Left lung (tissue), 10 donors: ENCODE measurements around the gene CLIP4. TPM values are rescaled to one million over a fixed set of nuclear protein-coding genes. Genes with fewer than 3 reads are reported as not detected.

Experiments used
- ATAC-seq: fragments of 200-7000 bp; cut with Tn5 transposase; one replicate; pipeline ENCODE4 v1.9.1; 2020; ENCODE audit warnings: moderate library complexity
- DNase-seq, 4 donors: peaks; one replicate each; pipeline ENCODE4 v3.0.0-alpha.2; 2013 to 2020
- H3K27ac ChIP-seq, 2 donors: fragments of 200-600 bp; sonication (generic) in 1 of 2; one replicate each; pipeline versions ENCODE4 v1.5.0 to v1.8.0; 2020 to 2021
- H3K27me3 ChIP-seq, 2 donors: fragments of 200-600 bp; sonication (generic) in 1 of 2; one replicate each; pipeline versions ENCODE4 v1.5.0 to v1.8.0; 2020 to 2021
- H3K36me3 ChIP-seq, 2 donors: fragments of 200-600 bp; sonication (generic) in 1 of 2; one replicate each; pipeline versions ENCODE4 v1.5.0 to v1.8.0; 2020 to 2021
- H3K4me1 ChIP-seq, 2 donors: fragments of 200-600 bp; one replicate each; pipeline ENCODE4 v1.8.0; 2021
- H3K4me3 ChIP-seq, 2 donors: fragments of 200-600 bp; sonication (generic) in 1 of 2; one replicate each; pipeline versions ENCODE4 v1.5.0 to v1.8.0; 2020 to 2021; ENCODE audit warnings: mild to moderate bottlenecking in 1 of 2
- H3K9me3 ChIP-seq, 2 donors: fragments of 200-600 bp; sonication (generic) in 1 of 2; one replicate each; pipeline versions ENCODE4 v1.5.0 to v1.8.0; 2020 to 2021
- intact Hi-C, 2 donors: fragments of 100-400 bp; cut with DNase I; formaldehyde crosslinking; loops; one replicate each; pipeline versions ENCODE4 v1.11.2 to v1.14.2; 2022
- polyA plus RNA-seq, 6 donors: library from polyadenylated mRNA; unstranded; fragments of 120-200 nt; gene quantifications; one replicate each; pipeline ENCODE4 v1.2.1, GENCODE V29; 2013; ENCODE audit not compliant: insufficient read length in 6 of 6
- total RNA-seq, 2 donors: library from RNA; stranded (reverse); fragmentation: NEBNext Ultra II Directional; extraction: Animal tissue kit (Norgen Biotek cat#: 25700); gene quantifications; one replicate each; pipeline ENCODE4 v1.2.1, GENCODE V29; 2021
- TF ChIP-seq, protein P1 (sequence below), 2 donors: fragments of 200-600 bp; sonication (generic) in 1 of 2; IDR thresholded peaks; one replicate each; pipeline versions ENCODE4 v1.5.0 to v1.8.0; 2021; ENCODE audit warnings: antibody characterized with exemption in 2 of 2
- donor health status: DM: no; HTN: yes; CAD: no.
- donor health status: DM: no; HTN: no; CAD: no.

CLIP4 gene
- total and polyA plus RNA-seq, 8 donors = 9.5 to 49.2 (median 12.5) TPM

DNA sequence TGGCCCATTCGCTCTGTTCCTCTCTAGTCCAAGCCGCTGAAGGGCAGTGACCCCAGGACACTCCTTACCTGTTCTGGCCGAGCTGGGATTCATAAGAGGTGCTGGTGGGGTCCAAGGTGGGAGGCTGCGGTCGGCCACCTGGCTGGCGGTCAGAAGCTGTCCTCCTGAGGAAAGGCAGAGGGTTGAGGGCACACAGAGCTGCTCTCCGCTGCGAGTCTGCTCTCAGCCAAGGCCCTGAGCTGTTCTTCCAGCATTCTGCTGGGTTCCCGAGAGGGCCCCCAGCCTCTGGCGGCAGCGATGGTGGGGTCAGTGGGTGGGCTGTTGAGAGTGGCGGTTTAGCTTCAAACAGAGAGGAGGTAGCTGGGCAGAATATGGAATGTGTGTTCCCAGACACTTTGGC lies 44.7 kb upstream of the CLIP4 start:
- H3K4me1 ChIP-seq = peaks cover 0 to 22% of the 10 kb centered on the region in 2 donors
- H3K4me3 ChIP-seq = no peak overlapping the region
- ATAC-seq (no peak), DNase-seq (no peak)
- H3K9me3 ChIP-seq = no peaks in the 10 kb centered on the region
- intact Hi-C loops = no loop called here
- no peak overlapping the region for H3K27ac ChIP-seq
- H3K36me3 ChIP-seq = no peaks in the 10 kb centered on the region
- no peaks in the 10 kb centered on the region for H3K27me3 ChIP-seq
- TF ChIP-seq, protein P1, sequence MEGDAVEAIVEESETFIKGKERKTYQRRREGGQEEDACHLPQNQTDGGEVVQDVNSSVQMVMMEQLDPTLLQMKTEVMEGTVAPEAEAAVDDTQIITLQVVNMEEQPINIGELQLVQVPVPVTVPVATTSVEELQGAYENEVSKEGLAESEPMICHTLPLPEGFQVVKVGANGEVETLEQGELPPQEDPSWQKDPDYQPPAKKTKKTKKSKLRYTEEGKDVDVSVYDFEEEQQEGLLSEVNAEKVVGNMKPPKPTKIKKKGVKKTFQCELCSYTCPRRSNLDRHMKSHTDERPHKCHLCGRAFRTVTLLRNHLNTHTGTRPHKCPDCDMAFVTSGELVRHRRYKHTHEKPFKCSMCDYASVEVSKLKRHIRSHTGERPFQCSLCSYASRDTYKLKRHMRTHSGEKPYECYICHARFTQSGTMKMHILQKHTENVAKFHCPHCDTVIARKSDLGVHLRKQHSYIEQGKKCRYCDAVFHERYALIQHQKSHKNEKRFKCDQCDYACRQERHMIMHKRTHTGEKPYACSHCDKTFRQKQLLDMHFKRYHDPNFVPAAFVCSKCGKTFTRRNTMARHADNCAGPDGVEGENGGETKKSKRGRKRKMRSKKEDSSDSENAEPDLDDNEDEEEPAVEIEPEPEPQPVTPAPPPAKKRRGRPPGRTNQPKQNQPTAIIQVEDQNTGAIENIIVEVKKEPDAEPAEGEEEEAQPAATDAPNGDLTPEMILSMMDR (IDR thresholded peaks at IDR 0.05) = no peak

DNA sequence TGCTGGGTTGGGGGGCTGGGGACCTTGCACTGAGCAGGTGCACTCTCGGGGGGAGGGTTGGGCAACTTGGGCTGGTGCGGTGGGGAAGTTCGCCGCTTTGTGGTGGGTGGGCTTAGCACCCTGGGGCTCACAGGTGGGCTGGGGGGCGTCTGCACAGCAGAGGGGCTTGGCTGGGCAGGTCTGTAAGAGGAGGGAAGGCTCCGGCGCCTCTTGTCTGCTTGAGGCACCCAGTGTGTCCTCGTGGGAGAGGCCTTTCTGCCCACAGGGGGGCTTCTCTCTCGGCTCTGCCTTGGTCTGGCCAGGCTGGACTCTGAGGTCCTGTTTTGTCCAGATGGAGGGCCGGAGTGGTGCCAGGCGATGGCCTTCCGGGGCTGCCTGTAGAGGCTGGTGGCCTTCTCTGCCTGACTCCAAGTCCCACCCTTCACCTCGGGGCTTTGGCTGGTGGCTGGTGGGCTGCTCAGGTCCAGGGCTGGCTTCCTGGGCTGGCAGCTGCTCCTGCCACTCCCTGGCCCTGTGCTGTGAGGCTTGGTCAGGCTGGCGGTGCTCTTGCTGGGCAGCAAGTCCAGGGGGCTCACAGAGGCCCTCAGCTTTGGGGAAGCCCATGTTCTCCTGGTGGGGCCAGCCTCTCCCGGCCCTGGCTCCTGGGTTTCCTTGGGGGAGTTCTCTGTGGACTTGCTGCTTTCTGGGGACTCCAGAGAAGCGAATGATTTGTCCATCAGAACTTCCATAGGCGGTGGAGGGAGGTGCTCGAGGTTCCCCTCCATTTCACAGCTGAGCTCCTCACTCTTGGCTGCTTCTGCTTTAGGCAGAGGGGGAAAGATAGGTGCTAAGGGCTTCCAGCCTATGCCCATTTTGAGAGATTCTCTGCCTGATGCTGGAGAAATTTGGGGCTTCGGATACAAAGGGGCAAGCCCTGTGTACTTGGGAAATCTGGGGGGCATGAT lies 43.9 kb upstream of the CLIP4 start:
- Histone ChIP-seq H3K9me3 (no peaks in the 10 kb centered on the region), H3K27me3 (no peaks in the 10 kb centered on the region), H3K27ac (no peak overlapping the region), H3K4me1 (peaks cover 0 to 14% of the 10 kb centered on the region in 2 donors), H3K36me3 (no peaks in the 10 kb centered on the region), H3K4me3 (no peak overlapping the region)
- no peak for DNase-seq
- TF ChIP-seq, protein P1 (IDR thresholded peaks at IDR 0.05) = no peak
- intact Hi-C loops = no loop called here
- ATAC-seq = no peak

DNA sequence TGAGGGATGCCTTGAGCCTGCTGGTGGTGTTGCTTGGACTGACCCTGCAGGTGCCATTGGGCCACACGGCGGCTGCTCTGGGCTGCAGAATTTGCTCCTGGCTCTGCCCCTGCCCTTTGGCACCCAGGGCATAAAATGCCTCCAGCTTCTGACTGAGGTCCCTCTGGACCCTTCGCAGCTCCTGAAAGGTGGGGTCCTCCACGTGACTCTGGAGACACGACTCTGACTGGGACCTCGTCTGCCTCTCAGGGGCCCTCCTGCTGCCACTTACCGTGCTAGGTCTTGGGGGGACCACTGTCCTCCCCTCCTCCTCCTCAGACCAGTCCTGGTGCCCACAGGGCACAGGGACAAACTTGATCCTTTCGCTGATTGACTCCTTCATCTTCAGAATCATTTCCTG lies 43.0 kb upstream of the CLIP4 start:
- Histone ChIP-seq H3K27me3 (no peaks in the 10 kb centered on the region), H3K4me3 (no peak overlapping the region), H3K36me3 (no peaks in the 10 kb centered on the region), H3K4me1 (peaks cover 0 to 5% of the 10 kb centered on the region in 2 donors), H3K27ac (no peak overlapping the region), H3K9me3 (no peaks in the 10 kb centered on the region)
- intact Hi-C loops = no loop called here
- ATAC-seq (no peak), DNase-seq (no peak)
- TF ChIP-seq, protein P1 (IDR thresholded peaks at IDR 0.05) = no peak

DNA sequence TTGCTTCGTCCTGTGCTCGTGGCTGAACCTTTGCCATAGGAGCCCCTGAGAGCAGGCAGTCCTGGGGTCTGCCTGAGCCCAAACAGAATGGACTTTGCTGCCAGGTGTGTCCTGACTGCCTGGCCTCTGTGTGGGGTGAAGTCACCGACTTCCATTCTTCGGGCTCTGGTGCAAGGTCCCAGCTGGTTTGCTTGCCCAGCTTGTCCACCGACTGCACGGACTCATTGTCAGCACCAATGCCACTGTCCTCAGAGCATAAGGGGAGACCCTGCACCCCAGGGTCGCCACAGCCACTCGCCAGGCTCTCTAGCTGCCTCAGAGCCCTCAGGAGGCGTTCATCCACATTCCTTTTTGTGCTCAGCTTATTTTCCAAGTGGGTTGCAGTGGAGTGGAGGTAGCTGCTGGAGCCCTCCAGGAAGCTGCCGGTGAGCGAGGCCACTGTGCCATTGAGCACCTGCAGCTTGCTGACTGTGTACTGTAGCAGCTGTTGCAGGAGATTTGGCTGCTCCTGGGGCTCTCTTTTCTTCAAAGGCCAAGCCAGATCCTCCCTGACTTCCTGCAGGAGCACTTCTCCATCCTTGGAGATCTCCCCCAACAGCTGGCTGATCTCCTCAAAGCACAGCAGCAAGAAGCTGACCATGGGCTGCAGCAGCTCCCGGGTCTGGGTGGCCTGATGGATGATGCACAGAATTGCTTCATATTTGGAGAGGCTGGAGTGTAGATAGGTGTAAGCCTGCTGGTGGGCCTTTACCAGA lies 42.1 kb upstream of the CLIP4 start:
- no peak for ATAC-seq

More for the DNA sequence above, 42.1 kb upstream of the CLIP4 start:
- intact Hi-C loops = no loop called here
- Histone ChIP-seq H3K9me3 (no peaks in the 10 kb centered on the region), H3K4me3 (no peak overlapping the region), H3K36me3 (no peaks in the 10 kb centered on the region), H3K27me3 (no peaks in the 10 kb centered on the region), H3K27ac (no peak overlapping the region), H3K4me1 (no peaks in the 10 kb centered on the region)
- TF ChIP-seq, protein P1 (IDR thresholded peaks at IDR 0.05) = no peak
- no peak for DNase-seq
